ENCODE data around the gene NUDT14.

NUDT14 gene

DNA sequence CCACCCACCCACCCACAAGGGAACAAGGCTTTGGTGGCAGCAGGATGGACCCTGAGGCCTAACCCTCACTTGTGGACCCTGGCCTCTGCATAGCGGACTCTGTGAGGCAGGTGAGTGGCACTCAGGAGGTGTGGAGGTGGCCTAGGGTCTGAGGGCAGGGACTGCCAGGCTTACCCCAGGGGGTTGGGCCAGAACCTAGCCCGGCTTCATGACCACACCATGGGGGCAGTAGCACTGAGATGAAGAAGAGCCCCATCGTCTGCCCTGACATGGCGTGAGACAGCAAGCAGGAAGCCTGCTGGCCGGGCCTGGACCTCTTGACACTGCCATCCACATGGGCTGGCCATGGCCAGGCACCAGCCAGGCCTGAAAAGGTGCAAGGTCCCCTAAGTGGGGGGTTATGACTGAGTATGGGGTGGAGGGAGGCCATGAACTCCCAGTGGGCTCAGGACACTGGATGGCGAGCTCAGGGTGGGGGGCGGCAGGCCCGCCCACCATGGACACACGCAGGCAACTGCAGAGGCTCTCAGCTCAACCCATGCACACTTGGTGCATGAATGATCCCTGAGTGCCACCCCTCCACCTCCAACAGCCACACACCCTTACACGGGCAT, 41.8 kb downstream of the NUDT14 start:
- POLR2A ChIA-PET = no interaction called here
- CTCF ChIA-PET = no interaction called here
- DNase-seq (ENCODE audit: low read depth, low spot score) = no peak

DNA sequence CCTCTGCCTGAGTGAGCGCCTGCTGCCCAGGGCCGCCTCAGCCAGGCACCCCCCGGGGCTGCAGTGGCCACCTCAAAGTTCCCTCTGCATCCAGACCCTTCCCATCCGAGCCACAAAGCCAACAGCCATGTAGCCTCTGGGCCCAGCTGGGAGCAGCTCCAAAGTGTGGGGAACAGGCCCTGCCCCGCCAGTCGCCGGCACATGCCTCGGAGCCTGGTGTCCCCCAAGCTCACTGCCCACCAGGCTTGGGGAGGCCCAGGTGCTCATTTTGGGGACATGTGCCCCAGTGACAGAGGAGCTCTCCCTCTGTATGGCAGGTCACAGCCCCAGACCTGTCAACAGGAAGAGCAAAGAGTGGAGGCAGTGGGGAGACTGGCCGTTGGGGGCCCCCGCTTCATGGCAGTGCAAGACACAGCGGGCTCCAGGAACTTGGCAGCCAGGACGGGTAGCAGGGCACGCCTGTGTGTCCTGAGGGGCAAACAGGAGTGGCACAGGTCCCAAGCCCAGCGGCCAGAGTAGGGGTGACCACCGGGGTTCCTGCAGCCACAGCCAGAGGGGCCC, 42.5 kb downstream of the NUDT14 start:
- ChIA-PET POLR2A (no interaction called here), CTCF (no interaction called here)
- DNase-seq (ENCODE audit: low read depth, low spot score) = no peak

More for the DNA sequence above, 41.8 kb downstream of the NUDT14 start:
- H3K4me3 ChIP-seq (ENCODE audit: low read depth, low read length) = no peak overlapping the region
- TF ChIP-seq, protein P1, sequence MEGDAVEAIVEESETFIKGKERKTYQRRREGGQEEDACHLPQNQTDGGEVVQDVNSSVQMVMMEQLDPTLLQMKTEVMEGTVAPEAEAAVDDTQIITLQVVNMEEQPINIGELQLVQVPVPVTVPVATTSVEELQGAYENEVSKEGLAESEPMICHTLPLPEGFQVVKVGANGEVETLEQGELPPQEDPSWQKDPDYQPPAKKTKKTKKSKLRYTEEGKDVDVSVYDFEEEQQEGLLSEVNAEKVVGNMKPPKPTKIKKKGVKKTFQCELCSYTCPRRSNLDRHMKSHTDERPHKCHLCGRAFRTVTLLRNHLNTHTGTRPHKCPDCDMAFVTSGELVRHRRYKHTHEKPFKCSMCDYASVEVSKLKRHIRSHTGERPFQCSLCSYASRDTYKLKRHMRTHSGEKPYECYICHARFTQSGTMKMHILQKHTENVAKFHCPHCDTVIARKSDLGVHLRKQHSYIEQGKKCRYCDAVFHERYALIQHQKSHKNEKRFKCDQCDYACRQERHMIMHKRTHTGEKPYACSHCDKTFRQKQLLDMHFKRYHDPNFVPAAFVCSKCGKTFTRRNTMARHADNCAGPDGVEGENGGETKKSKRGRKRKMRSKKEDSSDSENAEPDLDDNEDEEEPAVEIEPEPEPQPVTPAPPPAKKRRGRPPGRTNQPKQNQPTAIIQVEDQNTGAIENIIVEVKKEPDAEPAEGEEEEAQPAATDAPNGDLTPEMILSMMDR (IDR thresholded peaks at IDR 0.05; ENCODE audit: insufficient read depth, low read length, missing control alignments) = no peak

GRCh38 chr14:105138021-105138541, 43.0 kb downstream of the NUDT14 start:
- no peak for DNase-seq (ENCODE audit: low read depth, low spot score)
- TF ChIP-seq, protein P1 (IDR thresholded peaks at IDR 0.05; ENCODE audit: insufficient read depth, low read length, missing control alignments) = no peak
- ChIA-PET POLR2A (no interaction called here), CTCF (no interaction called here)
- no peak overlapping the region for H3K4me3 ChIP-seq (ENCODE audit: low read depth, low read length)

More for the DNA sequence above, 42.5 kb downstream of the NUDT14 start:
- TF ChIP-seq, protein P1 (IDR thresholded peaks at IDR 0.05; ENCODE audit: insufficient read depth, low read length, missing control alignments) = no peak
- H3K4me3 ChIP-seq (ENCODE audit: low read depth, low read length) = no peak overlapping the region

DNA sequence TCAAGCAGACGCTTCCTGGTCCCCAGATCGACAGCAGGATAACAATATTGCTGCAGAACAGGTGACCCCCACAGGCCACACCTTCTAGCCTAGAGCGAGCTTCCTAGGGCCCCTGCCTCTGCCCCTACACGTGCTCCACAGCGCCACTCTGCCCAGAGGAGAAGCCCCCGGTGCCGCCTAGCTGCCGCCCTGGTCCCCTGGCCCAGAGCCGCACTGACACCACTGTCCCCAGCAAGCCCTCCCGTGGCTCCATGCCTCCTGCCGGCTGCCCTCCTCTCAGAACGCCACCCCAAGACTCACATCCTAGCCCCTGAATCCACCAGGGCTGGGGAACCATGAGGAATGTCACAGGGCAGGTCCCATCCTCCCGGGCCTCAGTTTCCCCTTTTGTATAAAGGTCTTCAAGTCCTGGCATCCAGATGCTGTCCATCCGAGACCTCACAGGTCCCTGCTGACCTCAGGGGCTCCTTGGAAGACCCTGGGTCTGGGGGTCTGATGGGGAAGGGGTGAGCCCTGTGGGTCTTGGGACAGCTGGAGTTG, 43.6 kb downstream of the NUDT14 start:
- ChIA-PET POLR2A (no interaction called here), CTCF (no interaction called here)
- H3K4me3 ChIP-seq (ENCODE audit: low read depth, low read length) = no peak overlapping the region
- TF ChIP-seq, protein P1 (IDR thresholded peaks at IDR 0.05; ENCODE audit: insufficient read depth, low read length, missing control alignments) = no peak
- no peak for DNase-seq (ENCODE audit: low read depth, low spot score)

- ChIA-PET CTCF (no interaction called here), POLR2A (no interaction called here)
- no peak for DNase-seq (ENCODE audit: low read depth, low spot score)
- TF ChIP-seq, protein P1 (IDR thresholded peaks at IDR 0.05; ENCODE audit: insufficient read depth, low read length, missing control alignments) = no peak
- no peak overlapping the region for H3K4me3 ChIP-seq (ENCODE audit: low read depth, low read length)
These were observed 44.5 kb downstream of the NUDT14 start for GRCh38 chr14:105136401-105137322.
